Natural killer cell (primary cell): ENCODE results near the gene SMIM41. TPM values are rescaled to one million over a fixed set of nuclear protein-coding genes. Genes with fewer than 3 reads are reported as not detected.

Source experiments
- ATAC-seq, 3 donors: fragments of 150-1000 bp in 2 of 3; fragments of 200-7000 bp in 1 of 3; cut with Tn5 transposase; 1 replicate in 1 of 3; 2 replicates in 2 of 3; pipeline ENCODE4 v1.10.0; 2021; ENCODE audit warnings: mild to moderate bottlenecking in 2 of 3, moderate library complexity in 2 of 3
- DNase-seq, 2 donors: peaks; one replicate each; pipeline versions ENCODE4 v3.0.0 to v3.0.0-alpha.2; 2013 to 2021; ENCODE audit warnings: mixed read lengths in 1 of 2
- H3K27ac ChIP-seq: one replicate; pipeline ENCODE4 v1.5.1; 2013; ENCODE audit warnings: mild to moderate bottlenecking, low read length
- H3K27me3 ChIP-seq: one replicate; pipeline ENCODE4 v1.6.1; 2013; ENCODE audit warnings: low read length; ENCODE audit not compliant: control insufficient read depth, insufficient read depth
- H3K36me3 ChIP-seq: one replicate; pipeline ENCODE4 v1.6.1; 2013; ENCODE audit warnings: low read length; ENCODE audit not compliant: control insufficient read depth, insufficient read depth
- H3K4me1 ChIP-seq: one replicate; pipeline ENCODE4 v1.6.1; 2013; ENCODE audit warnings: low read length; ENCODE audit not compliant: control insufficient read depth, insufficient read depth
- H3K4me3 ChIP-seq: one replicate; pipeline ENCODE4 v1.5.1; 2013; ENCODE audit warnings: low read length
- H3K9me3 ChIP-seq: one replicate; pipeline ENCODE4 v1.6.1; 2013; ENCODE audit warnings: low read length; ENCODE audit not compliant: control insufficient read depth, insufficient read depth
- H3K27ac Mint-ChIP-seq, 2 donors: one replicate each; pipeline ENCODE4 v1.8.0; 2022; ENCODE audit warnings: mild to moderate bottlenecking in 2 of 2, mixed read lengths in 2 of 2, moderate library complexity in 1 of 2
- H3K27me3 Mint-ChIP-seq, 2 donors: one replicate each; pipeline ENCODE4 v1.8.0; 2022; ENCODE audit warnings: low read depth in 2 of 2, mixed read lengths in 2 of 2
- H3K36me3 Mint-ChIP-seq: one replicate; pipeline ENCODE4 v1.8.0; 2022; ENCODE audit warnings: mixed read lengths
- H3K4me1 Mint-ChIP-seq, 2 donors: one replicate each; pipeline ENCODE4 v1.8.0; 2022; ENCODE audit warnings: mixed read lengths in 2 of 2
- H3K4me3 Mint-ChIP-seq: one replicate; pipeline ENCODE4 v1.8.0; 2022; ENCODE audit warnings: mild to moderate bottlenecking, moderate library complexity, mixed read lengths
- H3K9me3 Mint-ChIP-seq, 2 donors: one replicate each; pipeline ENCODE4 v1.8.0; 2022; ENCODE audit warnings: mixed read lengths in 2 of 2
- WGBS: methylation state at CpG from one replicate; pipeline ENCODE4 v1.1.7; 2013; ENCODE audit warnings: missing lambda C conversion rate; ENCODE audit not compliant: insufficient coverage; 5-methylcytosine and 5-hydroxymethylcytosine counted together
- intact Hi-C: fragments of 100-400 bp; cut with micrococcal nuclease; formaldehyde crosslinking; loops from one replicate; pipeline ENCODE4 v1.14.2; 2022
- total RNA-seq, 4 donors: library from RNA; stranded (reverse); fragments of 120-200 nt in 1 of 4; gene quantifications; one replicate each; pipeline versions ENCODE4 v1.2.3 to v1.2.4, GENCODE V29; 2013 to 2022
- TF ChIP-seq, protein P1 (sequence below): fragments of 200-600 bp; IDR thresholded peaks from one replicate; pipeline ENCODE4 v1.8.0; 2022; ENCODE audit warnings: antibody characterized with exemption

The SMIM41 gene
- total RNA-seq, 3 donors from 2014 or later (not counting 1 experiment from before 2014, with no cell fraction given): not detected

DNA sequence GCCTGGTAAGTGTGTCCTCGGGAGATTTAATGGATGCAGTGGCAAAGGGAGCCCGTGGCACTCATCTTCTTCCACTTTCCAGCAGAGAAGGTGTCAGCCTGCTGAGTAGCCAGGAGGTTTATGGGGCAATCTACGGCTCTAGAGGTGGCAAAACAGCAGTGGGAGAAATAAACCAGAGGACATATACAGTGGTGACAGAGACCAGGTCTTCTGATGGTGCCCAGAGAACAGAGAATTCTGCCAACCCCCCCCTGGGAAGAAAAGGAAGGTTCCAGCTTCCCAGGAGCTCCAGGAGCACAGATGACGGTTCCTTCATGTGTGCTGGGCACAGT lies 43.0 kb downstream of the SMIM41 start:
- no peak overlapping the region for H3K27ac ChIP-seq
- peaks cover 10% of the 10 kb centered on the region for H3K27me3 ChIP-seq
- 73% methylated on average over 4 of the region's 4 CpGs for WGBS
- Mint-ChIP-seq H3K4me3 (no peak overlapping the region), H3K27me3 (peaks cover 31 to 32% of the 10 kb centered on the region in 2 donors), H3K36me3 (no peaks in the 10 kb centered on the region), H3K27ac (no peak overlapping the region), H3K9me3 (no peaks in the 10 kb centered on the region), H3K4me1 (peaks cover 4 to 7% of the 10 kb centered on the region in 2 donors)
- TF ChIP-seq, protein P1, sequence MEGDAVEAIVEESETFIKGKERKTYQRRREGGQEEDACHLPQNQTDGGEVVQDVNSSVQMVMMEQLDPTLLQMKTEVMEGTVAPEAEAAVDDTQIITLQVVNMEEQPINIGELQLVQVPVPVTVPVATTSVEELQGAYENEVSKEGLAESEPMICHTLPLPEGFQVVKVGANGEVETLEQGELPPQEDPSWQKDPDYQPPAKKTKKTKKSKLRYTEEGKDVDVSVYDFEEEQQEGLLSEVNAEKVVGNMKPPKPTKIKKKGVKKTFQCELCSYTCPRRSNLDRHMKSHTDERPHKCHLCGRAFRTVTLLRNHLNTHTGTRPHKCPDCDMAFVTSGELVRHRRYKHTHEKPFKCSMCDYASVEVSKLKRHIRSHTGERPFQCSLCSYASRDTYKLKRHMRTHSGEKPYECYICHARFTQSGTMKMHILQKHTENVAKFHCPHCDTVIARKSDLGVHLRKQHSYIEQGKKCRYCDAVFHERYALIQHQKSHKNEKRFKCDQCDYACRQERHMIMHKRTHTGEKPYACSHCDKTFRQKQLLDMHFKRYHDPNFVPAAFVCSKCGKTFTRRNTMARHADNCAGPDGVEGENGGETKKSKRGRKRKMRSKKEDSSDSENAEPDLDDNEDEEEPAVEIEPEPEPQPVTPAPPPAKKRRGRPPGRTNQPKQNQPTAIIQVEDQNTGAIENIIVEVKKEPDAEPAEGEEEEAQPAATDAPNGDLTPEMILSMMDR: no peak
- intact Hi-C loops: no loop called here
- peaks cover 16% of the 10 kb centered on the region for H3K4me1 ChIP-seq
- no peak for DNase-seq
- ATAC-seq: no peak
- no peaks in the 10 kb centered on the region for H3K36me3 ChIP-seq
- no peaks in the 10 kb centered on the region for H3K9me3 ChIP-seq
- H3K4me3 ChIP-seq: no peak overlapping the region

GRCh38 chr12:52122904-52123303 lies 43.4 kb downstream of the SMIM41 start:
- Mint-ChIP-seq H3K27me3 (peaks cover 34 to 35% of the 10 kb centered on the region in 2 donors), H3K36me3 (no peaks in the 10 kb centered on the region), H3K27ac (no peak overlapping the region), H3K4me1 (peaks cover 4 to 7% of the 10 kb centered on the region in 2 donors), H3K9me3 (no peaks in the 10 kb centered on the region), H3K4me3 (no peak overlapping the region)
- Histone ChIP-seq H3K9me3 (no peaks in the 10 kb centered on the region), H3K36me3 (no peaks in the 10 kb centered on the region), H3K4me3 (no peak overlapping the region), H3K27me3 (peaks cover 10% of the 10 kb centered on the region), H3K27ac (no peak overlapping the region), H3K4me1 (peaks cover 16% of the 10 kb centered on the region)
- DNase-seq (no peak), ATAC-seq (no peak)
- intact Hi-C loops: no loop called here
- TF ChIP-seq, protein P1: no peak
- 86% methylated on average over 4 of the region's 7 CpGs for WGBS

DNA sequence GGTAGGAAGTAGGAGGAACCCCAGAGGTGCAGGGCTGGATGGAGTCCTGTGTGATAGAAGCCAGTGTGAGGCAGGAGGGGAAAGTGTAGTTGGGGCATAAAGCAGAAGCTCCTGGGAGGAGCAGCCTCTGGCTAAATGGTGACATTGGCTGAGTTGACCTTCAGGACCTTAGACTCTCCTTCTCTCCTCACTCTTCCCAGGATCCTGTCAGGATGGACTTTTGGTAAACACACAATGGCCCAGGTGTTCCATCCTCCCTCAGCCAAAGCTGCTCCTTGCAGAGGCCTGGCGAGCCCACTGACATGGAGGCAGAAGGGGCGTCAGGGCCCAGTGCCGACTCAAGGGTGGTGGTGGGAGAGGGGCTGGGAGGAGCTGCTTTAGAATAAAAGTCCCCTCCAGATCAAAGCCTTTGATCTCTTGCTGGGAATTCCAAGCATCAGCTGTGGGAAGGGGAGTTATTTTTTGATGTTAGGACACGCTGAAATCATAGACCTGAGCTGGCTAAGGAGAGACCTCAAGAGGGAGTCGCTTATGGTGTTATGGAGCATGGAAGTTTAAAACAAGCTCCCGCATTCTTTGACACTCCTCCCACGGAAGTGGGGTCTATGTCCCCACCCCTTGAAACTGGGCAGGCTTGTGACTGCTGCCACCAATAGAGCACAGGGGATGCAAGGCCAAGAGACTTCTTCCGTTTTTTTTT lies 44.1 kb downstream of the SMIM41 start:
- no peak for ATAC-seq
- Mint-ChIP-seq H3K36me3 (no peaks in the 10 kb centered on the region), H3K9me3 (no peaks in the 10 kb centered on the region), H3K27me3 (peaks cover 36 to 40% of the 10 kb centered on the region in 2 donors), H3K27ac (no peak overlapping the region), H3K4me1 (peaks cover 4 to 7% of the 10 kb centered on the region in 2 donors), H3K4me3 (no peak overlapping the region)
- TF ChIP-seq, protein P1: no peak
- H3K36me3 ChIP-seq: no peaks in the 10 kb centered on the region
- H3K4me1 ChIP-seq: peaks cover 16% of the 10 kb centered on the region
- no peak for DNase-seq
- WGBS: 69% methylated on average over 8 of the region's 8 CpGs
- intact Hi-C loops: no loop called here
- no peak overlapping the region for H3K27ac ChIP-seq
- peaks cover 10% of the 10 kb centered on the region for H3K27me3 ChIP-seq
- H3K4me3 ChIP-seq: no peak overlapping the region
- no peaks in the 10 kb centered on the region for H3K9me3 ChIP-seq

GRCh38 chr12:52125476-52125900 lies 46.0 kb downstream of the SMIM41 start:
- no peak overlapping the region for H3K4me3 Mint-ChIP-seq
- WGBS: 94% methylated on average over 5 of the region's 6 CpGs
- DNase-seq: no peak
- H3K4me1 ChIP-seq: peaks cover 3% of the 10 kb centered on the region
- H3K4me1 Mint-ChIP-seq: peaks cover 0 to 4% of the 10 kb centered on the region in 2 donors
- peaks cover 26 to 36% of the 10 kb centered on the region in 2 donors for H3K27me3 Mint-ChIP-seq
- H3K4me3 ChIP-seq: no peak overlapping the region
- H3K27ac ChIP-seq: no peak overlapping the region
- H3K27me3 ChIP-seq: peaks cover 7% of the 10 kb centered on the region
- H3K9me3 Mint-ChIP-seq: no peaks in the 10 kb centered on the region
- ATAC-seq: no peak
- H3K27ac Mint-ChIP-seq: no peak overlapping the region
- H3K9me3 ChIP-seq: no peaks in the 10 kb centered on the region
- H3K36me3 ChIP-seq: no peaks in the 10 kb centered on the region
- H3K36me3 Mint-ChIP-seq: no peaks in the 10 kb centered on the region
- TF ChIP-seq, protein P1: no peak
- intact Hi-C loops: no loop called here
